Vagina (tissue), 2 donors: Measurements from ENCODE around the gene SLK. TPM values are rescaled to one million over a fixed set of nuclear protein-coding genes. Genes with fewer than 3 reads are reported as not detected.

Experiments used
- DNase-seq, 2 donors: peaks; one replicate each; pipeline ENCODE4 v3.0.0-alpha.2; 2017; ENCODE audit errors: extremely low spot score in 2 of 2
- H3K27ac ChIP-seq: fragments of 200-600 bp; sonication (generic); one replicate; pipeline ENCODE4 v1.5.1; 2019
- H3K27me3 ChIP-seq: fragments of 200-600 bp; sonication (generic); one replicate; pipeline ENCODE4 v1.5.1; 2019
- H3K36me3 ChIP-seq, 2 donors: fragments of 200-600 bp; sonication (generic); one replicate each; pipeline ENCODE4 v1.5.1; 2017 to 2019
- H3K4me1 ChIP-seq: fragments of 200-600 bp; sonication (generic); one replicate; pipeline ENCODE4 v1.5.1; 2019
- H3K4me3 ChIP-seq, 2 donors: fragments of 200-600 bp; sonication (generic); 1 replicate in 1 of 2; 2 replicates in 1 of 2; pipeline ENCODE4 v1.5.1; 2016 to 2019
- H3K9me3 ChIP-seq: fragments of 200-600 bp; sonication (generic); one replicate; pipeline ENCODE4 v1.5.1; 2019
- POLR2A ChIP-seq, 2 donors: fragments of 450-650 bp; IDR thresholded peaks; one replicate each; pipeline ENCODE4 v1.6.1; 2017; ENCODE audit warnings: antibody characterized with exemption in 2 of 2, mild to moderate bottlenecking in 2 of 2, moderate library complexity in 2 of 2
- POLR2AphosphoS5 ChIP-seq, 2 donors: sonication (generic); formaldehyde crosslinking; IDR thresholded peaks; one replicate each; pipeline ENCODE4 v1.9.0; 2017; ENCODE audit warnings: antibody characterized with exemption in 2 of 2, mild to moderate bottlenecking in 2 of 2, low read depth in 1 of 2; ENCODE audit not compliant: insufficient read depth in 1 of 2
- intact Hi-C: fragments of 100-400 bp; cut with DNase I; formaldehyde crosslinking; loops from one replicate; pipeline ENCODE4 v1.15.1; 2023
- microRNA counts, 2 donors: library from miRNA; unstranded; fragments of <30 nt; microRNA quantifications; one replicate each; lab custom pipeline; 2016 to 2017
- microRNA-seq: library from miRNA; unstranded; fragments of <30 nt; microRNA quantifications from one replicate; pipeline ENCODE4, GENCODE V29; 2017; ENCODE audit warnings: borderline number of aligned reads, borderline replicate concordance
- small RNA-seq: library from RNA; depleted of rRNA; stranded (forward); fragments of <200 nt; gene quantifications from one replicate; pipeline ENCODE3, GENCODE V24; 2016
- total RNA-seq: library from RNA; depleted of rRNA; stranded (reverse); fragments of >200 nt; gene quantifications from one replicate; pipeline ENCODE4 v1.2.3, GENCODE V29; 2016
- TF ChIP-seq, protein P1 (sequence below), 3 experiments: fragments of 450-650 bp in 2 of 3; fragments of 200-600 bp in 1 of 3; sonication (generic) in 1 of 3; IDR thresholded peaks; one replicate each; pipeline ENCODE4 v1.5.1; 2017 to 2019; ENCODE audit warnings: antibody characterized with exemption in 3 of 3, mild to moderate bottlenecking in 2 of 3, moderate library complexity in 2 of 3

SLK gene
- total RNA-seq, 1 donor from 2014 or later, result 50.1 TPM

DNA sequence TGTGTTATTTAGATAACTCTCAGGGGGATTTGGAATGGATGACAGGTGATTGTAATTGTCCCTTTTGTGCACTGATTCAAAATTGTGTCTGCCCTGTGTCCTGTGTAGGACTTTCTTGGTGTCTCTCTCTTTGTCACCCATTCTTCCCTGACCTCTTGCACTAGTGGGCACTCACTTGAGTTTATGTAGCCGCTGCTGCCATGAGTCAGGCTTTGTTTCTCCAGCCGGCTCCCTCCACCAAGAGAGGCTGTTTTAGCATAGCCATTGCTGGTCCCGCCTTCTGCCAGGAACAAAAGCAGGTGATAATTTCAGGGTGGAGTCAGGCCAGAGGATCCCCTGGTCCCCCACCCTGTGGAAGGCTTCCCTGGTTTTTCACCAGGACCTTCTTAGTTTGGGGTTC, 110.3 kb downstream of the SLK start:
- intact Hi-C loops, result no loop called here
- DNase-seq, result peak in 1 of 2 donors; percentile 34
- Histone ChIP-seq H3K4me3 (no peak overlapping the region), H3K9me3 (no peaks in the 10 kb centered on the region), H3K4me1 (no peaks in the 10 kb centered on the region), H3K36me3 (no peaks in the 10 kb centered on the region), H3K27ac (no peak overlapping the region), H3K27me3 (no peaks in the 10 kb centered on the region)
- TF ChIP-seq, protein P1, sequence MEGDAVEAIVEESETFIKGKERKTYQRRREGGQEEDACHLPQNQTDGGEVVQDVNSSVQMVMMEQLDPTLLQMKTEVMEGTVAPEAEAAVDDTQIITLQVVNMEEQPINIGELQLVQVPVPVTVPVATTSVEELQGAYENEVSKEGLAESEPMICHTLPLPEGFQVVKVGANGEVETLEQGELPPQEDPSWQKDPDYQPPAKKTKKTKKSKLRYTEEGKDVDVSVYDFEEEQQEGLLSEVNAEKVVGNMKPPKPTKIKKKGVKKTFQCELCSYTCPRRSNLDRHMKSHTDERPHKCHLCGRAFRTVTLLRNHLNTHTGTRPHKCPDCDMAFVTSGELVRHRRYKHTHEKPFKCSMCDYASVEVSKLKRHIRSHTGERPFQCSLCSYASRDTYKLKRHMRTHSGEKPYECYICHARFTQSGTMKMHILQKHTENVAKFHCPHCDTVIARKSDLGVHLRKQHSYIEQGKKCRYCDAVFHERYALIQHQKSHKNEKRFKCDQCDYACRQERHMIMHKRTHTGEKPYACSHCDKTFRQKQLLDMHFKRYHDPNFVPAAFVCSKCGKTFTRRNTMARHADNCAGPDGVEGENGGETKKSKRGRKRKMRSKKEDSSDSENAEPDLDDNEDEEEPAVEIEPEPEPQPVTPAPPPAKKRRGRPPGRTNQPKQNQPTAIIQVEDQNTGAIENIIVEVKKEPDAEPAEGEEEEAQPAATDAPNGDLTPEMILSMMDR (IDR thresholded peaks at IDR 0.05), result no peak
- TF ChIP-seq POLR2AphosphoS5 (IDR thresholded peaks at IDR 0.05; ENCODE audit: insufficient read depth in 1 of 2, low read depth in 1 of 2), result no peak
- no peak for TF ChIP-seq POLR2A (IDR thresholded peaks at IDR 0.05)

DNA sequence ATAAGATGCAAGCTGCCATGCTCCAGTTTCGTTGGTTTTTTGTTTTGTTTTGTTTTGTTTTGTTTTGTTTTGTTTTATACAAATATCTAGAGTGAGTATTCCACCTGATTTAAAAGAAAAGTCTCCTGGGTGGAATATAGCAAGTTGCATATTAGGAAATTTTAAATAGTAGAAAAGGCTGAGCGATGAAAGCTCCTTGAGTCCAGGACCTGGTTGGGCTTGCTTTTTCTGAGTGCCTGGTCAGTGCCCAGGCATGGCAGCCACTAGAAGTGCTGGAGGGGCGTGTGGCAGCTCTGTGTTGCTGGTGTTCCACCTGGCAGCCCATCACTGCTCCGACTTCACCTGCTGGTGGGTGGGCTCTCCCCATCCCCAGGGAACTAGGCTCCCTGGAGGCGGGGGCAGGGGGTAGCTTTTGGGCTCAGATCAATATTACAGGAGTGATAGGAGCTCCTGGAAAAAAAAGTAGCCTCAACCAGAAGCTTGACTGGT, 110.8 kb downstream of the SLK start:
- Histone ChIP-seq H3K4me1 (no peaks in the 10 kb centered on the region), H3K36me3 (no peaks in the 10 kb centered on the region), H3K27ac (no peak overlapping the region), H3K27me3 (no peaks in the 10 kb centered on the region), H3K9me3 (no peaks in the 10 kb centered on the region), H3K4me3 (no peak overlapping the region)
- TF ChIP-seq, protein P1 (IDR thresholded peaks at IDR 0.05), result no peak
- TF ChIP-seq POLR2AphosphoS5 (IDR thresholded peaks at IDR 0.05; ENCODE audit: insufficient read depth in 1 of 2, low read depth in 1 of 2) (no peak), POLR2A (IDR thresholded peaks at IDR 0.05) (no peak)
- intact Hi-C loops, result no loop called here
- DNase-seq, result peak in 1 of 2 donors; percentile 70

MicroRNA genes within 50 kb of the gene (microRNA counts, 767-probe panel; counts per million panel counts)
- 238 to 261 counts per million in 2 donors for microRNA hsa-miR-936 (lab: Ali Mortazavi, UCI)

Small RNAs within 50 kb of the gene (microRNA-seq; reads per million reads assigned to microRNA genes)
- not detected for gene MIR936

Small RNAs within 50 kb of the gene (small RNA-seq; reads per million reads assigned to genes)
- not detected for gene RN7SL524P

Other genes starting within 250 kb of the SLK start
- gene SH3PXD2A, start 111.6 kb upstream of the SLK start, total RNA-seq, result 56.2 TPM
- gene STN1, start 49.0 kb upstream of the SLK start, total RNA-seq, result 22.3 TPM
- gene COL17A1, start 118.7 kb downstream of the SLK start, total RNA-seq, result 149 TPM
- 4.4 TPM for gene SFR1, start 155.0 kb downstream of the SLK start, total RNA-seq